T-helper 2 cell (primary cell): ENCODE data around the gene SPATC1L.
A peak's percentile ranks its signal among the peaks of the same experiment; 100 is the strongest.
"Not testable (repeated sequence)": the region's sequence is repeated elsewhere in the genome, so short reads cannot be mapped to it uniquely, and the experiment has no call there.

Experiments
- DNase-seq, 5 experiments: peaks; one replicate each; pipeline versions ENCODE4 v3.0.0 to v3.0.0-alpha.2; 2012 to 2022

The SPATC1L gene

GRCh38 chr21:46182548-46183336 is 1.5 kb downstream of the SPATC1L start:
- no peak for DNase-seq

GRCh38 chr21:46181953-46182547 is 2.2 kb downstream of the SPATC1L start:
- no peak for DNase-seq

GRCh38 chr21:46181436-46181835 is 2.8 kb downstream of the SPATC1L start:
- no peak for DNase-seq

DNA sequence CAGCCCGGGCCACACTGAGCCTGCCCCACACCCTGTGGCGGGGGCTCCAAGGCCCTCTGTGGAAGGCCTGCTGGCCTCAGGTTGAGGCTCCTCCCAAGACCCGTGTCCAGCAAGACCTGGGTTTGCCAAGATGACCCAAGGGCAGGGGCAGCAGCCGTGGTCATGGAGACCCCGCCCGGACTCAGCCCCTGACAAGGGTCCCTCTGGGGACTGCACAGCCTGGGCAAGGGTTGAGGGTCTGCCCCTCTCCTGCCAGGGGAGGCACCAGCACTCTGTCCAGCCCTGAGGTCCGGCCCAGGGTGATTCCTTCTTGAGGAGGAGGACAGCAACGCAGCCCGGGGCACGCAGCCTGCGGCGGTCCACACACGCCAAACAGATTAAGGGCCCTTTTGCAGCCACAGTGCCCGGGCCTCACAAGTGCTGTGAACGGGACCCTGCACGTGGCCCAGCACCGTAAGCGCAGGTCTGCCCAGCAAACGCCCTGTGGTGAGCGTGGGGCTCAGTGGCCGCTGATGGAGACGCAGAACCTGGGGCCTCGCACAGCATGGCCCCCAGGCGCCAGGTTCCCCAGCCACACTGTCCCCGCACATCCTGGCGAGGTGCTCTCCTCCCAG is 3.4 kb downstream of the SPATC1L start:
- no peak for DNase-seq

DNA sequence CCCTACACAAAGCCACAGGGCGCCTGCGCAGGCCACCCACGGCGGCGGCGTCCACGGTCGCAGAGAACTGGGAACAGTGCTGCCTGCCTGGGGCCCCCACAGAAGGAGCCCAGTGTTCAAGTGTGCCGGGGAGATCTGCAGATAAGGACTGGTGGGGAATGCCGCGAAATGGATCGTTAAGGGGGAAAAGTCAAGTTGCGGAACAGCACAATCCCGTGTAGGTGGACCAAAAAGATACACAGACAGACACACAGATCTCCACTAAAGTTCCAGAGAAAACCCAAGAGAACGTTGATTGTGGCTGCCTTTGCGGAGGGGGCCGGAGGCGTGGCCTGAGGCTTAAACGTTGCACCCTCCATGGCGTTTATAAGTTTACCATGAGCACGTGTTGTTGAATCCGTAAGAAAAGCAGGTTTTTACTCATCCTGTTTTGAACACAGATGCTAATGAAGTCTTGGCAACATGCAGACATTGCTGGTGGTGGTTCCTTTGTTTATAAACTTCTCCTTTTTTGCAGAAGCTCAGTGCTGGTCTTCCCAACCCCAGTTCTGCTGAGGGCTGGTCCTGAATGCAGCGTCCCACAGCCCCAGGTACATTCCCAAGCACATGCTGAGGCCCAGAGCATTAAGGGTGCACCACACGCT is 4.1 kb downstream of the SPATC1L start:
- DNase-seq = no peak

GRCh38 chr21:46179708-46180078 is 4.6 kb downstream of the SPATC1L start:
- no peak for DNase-seq

GRCh38 chr21:46178961-46179360 is 5.3 kb downstream of the SPATC1L start:
- DNase-seq = no peak

DNA sequence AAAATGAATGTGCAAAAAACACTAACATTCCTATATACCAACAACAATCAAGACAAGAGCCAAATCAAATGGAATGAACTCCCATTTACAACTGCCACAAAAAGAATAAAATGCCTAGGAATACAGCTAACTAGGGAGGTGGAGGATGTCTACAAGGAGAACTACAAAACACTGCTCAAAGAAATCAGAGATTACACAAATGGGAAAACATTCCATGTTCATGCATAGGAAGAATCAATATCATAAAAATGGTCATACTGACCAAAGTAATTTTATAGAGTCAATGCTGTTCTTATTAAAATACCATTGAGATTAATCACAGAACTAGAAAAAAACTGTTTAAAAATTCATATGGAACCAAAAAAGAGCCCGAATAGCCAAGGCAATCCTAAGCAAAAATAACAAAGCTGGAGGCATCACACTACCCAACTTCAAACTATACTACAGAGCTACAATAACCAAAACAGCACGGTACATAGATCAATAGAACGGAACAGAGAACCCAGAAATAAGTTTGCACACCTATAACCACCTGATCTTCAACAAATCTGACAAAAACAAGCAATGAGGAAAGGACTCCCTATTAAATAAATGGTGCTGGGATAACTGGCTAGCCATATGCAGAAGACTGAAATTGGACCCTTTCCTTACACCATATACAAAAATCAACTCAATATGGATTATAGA is 7.7 kb downstream of the SPATC1L start:
- not testable (repeated sequence) for DNase-seq

DNA sequence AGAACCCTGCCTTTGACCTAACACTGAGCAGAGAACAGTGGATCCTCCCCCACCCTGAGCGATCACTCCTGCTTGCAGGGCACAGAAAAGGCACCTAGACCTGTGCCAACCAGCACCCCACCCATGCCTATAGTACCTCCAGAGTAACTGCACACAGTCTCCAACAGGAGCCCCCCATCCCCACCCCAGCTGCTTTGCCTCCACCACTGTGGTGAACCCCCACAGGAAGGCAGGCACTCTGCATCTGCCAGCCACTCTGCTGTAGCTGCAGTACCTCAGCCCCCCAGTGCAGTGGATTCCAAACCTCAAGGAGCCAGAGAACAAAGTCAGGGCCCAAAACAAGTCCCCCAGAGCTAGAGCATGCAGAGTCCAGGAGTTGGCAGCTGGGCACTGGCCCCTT is 10.7 kb downstream of the SPATC1L start:
- DNase-seq = no peak

GRCh38 chr21:46172863-46173528 is 11.3 kb downstream of the SPATC1L start:
- DNase-seq = no peak

DNA sequence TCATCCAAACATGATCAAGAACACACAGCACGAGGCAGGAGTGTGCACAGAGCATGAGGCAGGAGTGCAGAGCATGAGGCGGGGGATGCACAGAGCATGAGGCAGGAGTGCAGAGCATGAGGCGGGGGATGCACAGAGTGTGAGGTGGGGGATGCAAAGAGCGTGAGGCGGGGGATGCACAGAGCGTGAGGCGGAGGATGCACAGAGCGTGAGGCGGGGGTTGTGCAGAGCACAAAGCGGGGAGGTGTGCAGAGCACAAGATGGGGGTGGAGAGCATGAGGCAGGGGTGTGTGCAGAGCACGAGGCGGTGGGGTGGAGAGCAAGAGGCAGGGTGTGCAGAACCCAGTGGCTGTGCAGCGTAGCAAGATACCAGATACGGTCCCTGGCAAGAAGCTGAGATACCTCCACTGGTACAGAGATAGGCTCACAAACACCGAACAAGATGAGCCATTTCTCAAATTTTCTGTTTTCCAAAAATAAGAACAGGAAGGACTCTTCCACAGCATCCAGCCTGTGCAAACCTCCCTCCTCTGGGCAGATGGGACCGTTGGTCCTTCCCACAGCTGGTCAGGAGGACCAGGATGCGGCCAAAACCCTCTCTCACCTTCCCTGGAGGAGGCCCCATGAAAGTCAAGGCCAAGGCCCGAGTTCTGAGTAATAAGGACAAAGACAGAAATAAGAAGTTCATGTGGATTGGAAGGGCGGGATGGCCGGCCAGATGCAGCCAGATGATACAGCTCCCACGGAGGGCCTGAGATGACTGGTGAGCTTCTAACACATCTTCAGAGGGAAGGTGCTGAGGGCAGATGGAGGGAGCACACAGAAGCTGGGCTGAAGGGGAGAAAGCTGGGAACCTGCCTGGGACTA is 12.0 kb downstream of the SPATC1L start:
- DNase-seq = no peak

GRCh38 chr21:46171585-46171984 is 12.7 kb downstream of the SPATC1L start:
- no peak for DNase-seq

DNA sequence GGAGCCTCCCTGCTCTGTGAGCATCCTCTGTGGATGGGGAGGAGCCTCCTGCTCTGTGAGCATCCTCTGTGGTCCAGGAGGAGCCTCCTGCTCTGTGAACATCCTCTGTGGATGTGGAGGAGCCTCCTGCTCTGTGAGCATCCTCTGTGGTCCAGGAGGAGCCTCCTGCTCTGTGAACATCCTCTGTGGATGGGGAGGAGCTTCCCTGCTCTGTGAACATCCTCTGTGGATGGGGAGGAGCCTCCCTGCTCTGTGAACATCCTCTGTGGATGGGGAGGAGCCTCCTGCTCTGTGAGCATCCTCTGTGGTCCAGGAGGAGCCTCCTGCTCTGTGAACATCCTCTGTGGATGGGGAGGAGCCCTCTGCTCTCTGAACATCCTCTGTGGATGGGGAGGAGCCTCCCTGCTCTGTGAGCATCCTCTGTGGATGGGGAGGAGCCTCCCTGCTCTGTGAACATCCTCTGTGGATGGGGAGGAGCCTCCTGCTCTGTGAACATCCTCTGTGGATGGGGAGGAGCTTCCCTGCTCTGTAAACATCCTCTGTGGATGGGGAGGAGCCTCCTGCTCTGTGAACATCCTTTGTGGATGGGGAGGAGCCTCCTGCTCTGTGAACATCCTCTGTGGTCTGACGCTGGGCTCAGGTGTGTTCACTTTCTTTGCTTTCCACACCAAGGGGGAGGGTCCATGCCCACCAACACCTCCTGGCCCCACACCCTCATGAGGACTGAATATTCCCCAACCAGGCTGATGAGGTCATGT is 13.6 kb downstream of the SPATC1L start:
- peak in 2 of 5 experiments; percentile 15 to 18 for DNase-seq

- no peak for DNase-seq
Observed at GRCh38 chr21:46168659-46169386, 15.4 kb downstream of the SPATC1L start.

DNA sequence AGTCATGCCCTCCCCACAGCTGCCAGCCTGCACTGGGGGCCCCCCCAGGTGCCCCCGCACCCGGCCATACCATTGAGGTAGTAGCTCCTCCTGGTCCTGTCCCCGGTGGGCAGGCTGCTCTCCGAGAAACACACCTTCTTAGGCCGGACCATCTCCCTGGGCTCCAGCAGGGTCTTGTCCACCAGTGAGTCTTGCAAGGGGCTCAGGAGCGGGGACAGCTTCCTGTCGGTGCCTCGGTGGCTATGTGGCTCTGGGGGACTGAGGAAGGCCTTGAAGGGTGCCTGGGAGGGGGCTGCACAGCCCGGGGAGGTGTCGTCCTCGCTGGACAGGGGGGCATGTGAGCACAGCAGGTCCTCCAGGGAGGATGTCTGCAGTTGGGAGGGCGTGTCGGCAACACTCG is 16.0 kb downstream of the SPATC1L start:
- DNase-seq = no peak

DNA sequence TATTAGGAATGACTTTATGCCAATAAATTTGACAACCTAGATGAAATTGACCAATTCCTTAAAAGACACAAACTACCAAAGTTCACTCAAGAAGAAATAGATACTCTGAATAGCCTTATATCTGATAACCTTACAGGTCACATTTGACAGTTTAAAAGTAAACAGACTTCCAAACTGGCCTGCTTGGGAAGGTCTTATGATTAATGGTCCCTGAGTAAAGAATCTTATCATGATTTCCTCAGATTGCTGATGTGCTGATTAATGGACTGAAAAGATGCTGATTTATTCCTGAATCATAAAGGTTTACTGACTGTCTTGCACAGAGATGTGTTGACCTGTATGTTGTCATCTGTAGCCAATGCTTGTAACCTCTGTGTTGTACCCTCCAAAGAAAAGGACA is 19.2 kb downstream of the SPATC1L start:
- DNase-seq = no peak

DNA sequence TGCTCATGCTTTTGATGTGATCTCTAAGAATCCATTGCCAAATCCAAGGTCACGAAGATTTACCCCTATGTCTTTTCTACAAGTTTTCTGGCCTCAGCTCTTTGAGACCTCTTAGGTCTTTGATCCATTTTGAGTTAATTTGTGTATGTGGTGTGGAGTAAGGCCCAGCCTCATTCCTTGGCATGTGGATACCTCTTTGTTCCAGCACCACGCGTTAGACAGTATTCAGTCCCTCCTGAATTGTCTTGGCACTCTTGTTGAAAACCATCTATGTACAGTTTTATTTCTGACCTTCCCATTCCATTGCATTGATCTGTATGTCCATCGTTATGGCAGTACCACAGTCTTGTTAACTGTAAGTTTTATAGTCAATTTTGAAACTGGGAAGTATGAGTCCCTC is 20.9 kb downstream of the SPATC1L start:
- no peak for DNase-seq

GRCh38 chr21:46161633-46162592 is 22.3 kb downstream of the SPATC1L start:
- DNase-seq = no peak
